ENCODE measurements around the gene HSCB. TPM values are rescaled to one million over a fixed set of nuclear protein-coding genes. Genes with fewer than 3 reads are reported as not detected.

HSCB gene
- total RNA-seq, 1 experiment from 2014 or later, result 21.2 TPM

DNA sequence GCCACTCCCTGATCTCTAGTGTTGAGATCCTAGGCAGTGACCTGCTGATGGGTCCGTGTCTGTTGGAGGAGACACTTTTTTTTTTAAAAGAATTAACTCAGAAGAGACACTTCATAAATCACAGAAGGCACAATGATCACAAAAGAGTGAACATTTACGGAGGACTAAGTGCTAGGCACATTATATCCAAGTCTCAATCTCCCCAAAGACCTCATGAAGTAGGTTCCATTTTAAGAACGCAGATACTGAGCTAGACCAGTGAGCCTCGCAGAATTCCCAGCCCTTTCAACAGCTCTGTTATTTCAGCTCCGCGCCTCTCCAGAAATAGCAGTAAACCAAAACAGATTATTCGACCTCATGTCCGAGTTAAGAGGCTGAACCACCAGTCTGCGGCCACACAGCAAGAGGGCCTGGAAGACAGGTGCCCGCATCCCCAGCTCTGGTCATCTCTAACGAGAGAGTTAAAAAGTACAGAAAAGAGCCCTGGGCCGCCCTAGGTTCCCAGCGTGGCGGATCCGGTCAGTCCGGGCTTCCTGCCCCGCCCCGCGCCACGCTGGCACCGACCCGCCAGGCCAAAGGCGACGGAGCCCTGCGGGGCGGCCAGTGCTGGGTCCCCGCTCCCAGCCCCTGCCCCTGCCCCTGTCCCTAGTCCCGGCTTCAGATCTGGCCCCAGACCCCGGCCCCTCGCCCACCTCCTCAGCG lies 57.9 kb downstream of the HSCB start:
- H3K4me2 ChIP-seq (ENCODE audit: insufficient read depth, insufficient read length, low read length), result peak overlapping the region; percentile 97
- H3K9me3 ChIP-seq (ENCODE audit: control insufficient read depth, low read depth, low read length), result no peaks in the 10 kb centered on the region
- Mint-ChIP-seq H3K27ac (peak overlapping the region; percentile 87 to 98 (median 94)), H3K4me3 (peak overlapping the region; percentile 87 to 94), H3K27me3 (ENCODE audit: low read depth) (no peaks in the 10 kb centered on the region), H3K9me3 (no peaks in the 10 kb centered on the region; a peak in 1 of 5 replicates), H3K4me1 (peaks cover 16 to 28% of the 10 kb centered on the region in 2 experiments), H3K36me3 (ENCODE audit: insufficient read depth in 1 of 3, low read depth in 3 of 3) (peaks cover 36 to 47% (median 45%) of the 10 kb centered on the region in 3 experiments)
- H4K91ac ChIP-seq (ENCODE audit: insufficient read length, low read depth, low read length), result peak overlapping the region; percentile 44
- no peak overlapping the region for H2BK15ac ChIP-seq (ENCODE audit: low read depth, low read length)
- TF ChIP-seq, protein P1, sequence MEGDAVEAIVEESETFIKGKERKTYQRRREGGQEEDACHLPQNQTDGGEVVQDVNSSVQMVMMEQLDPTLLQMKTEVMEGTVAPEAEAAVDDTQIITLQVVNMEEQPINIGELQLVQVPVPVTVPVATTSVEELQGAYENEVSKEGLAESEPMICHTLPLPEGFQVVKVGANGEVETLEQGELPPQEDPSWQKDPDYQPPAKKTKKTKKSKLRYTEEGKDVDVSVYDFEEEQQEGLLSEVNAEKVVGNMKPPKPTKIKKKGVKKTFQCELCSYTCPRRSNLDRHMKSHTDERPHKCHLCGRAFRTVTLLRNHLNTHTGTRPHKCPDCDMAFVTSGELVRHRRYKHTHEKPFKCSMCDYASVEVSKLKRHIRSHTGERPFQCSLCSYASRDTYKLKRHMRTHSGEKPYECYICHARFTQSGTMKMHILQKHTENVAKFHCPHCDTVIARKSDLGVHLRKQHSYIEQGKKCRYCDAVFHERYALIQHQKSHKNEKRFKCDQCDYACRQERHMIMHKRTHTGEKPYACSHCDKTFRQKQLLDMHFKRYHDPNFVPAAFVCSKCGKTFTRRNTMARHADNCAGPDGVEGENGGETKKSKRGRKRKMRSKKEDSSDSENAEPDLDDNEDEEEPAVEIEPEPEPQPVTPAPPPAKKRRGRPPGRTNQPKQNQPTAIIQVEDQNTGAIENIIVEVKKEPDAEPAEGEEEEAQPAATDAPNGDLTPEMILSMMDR (conservative IDR thresholded peaks at IDR 0.05), result no peak
- no peak overlapping the region for H3T11ph ChIP-seq (ENCODE audit: low read length)
- peak overlapping the region; percentile 94 for H3K18ac ChIP-seq (ENCODE audit: insufficient read length, low read depth, low read length)
- H2BK20ac ChIP-seq (ENCODE audit: low read depth, low read length, poor library complexity, severe bottlenecking), result no peak overlapping the region
- WGBS (ENCODE audit: extremely low coverage, insufficient read length, low lambda C conversion rate), result no CpG with 5 or more reads among the region's 31 CpGs
- H3K27ac ChIP-seq (ENCODE audit: insufficient read length, low read depth, low read length), result peak overlapping the region; percentile 58
- peaks cover 15% of the 10 kb centered on the region for H3K23me2 ChIP-seq (ENCODE audit: insufficient read length, low read depth, low read length, poor library complexity, severe bottlenecking)
- peak overlapping the region; percentile 99 for H3K9ac ChIP-seq (ENCODE audit: extremely low read depth, insufficient read length, low read length)
- peak overlapping the region; percentile 65 for H3K56ac ChIP-seq (ENCODE audit: insufficient read length, low read depth, low read length)
- H3K79me2 ChIP-seq (ENCODE audit: insufficient read depth, low read length), result peaks cover 7% of the 10 kb centered on the region; the same call in 1 of the 2 replicates
- H2BK5ac ChIP-seq (ENCODE audit: insufficient read length, low read length), result peak overlapping the region; percentile 55
- H3K14ac ChIP-seq (ENCODE audit: insufficient read depth, low read length), result peak overlapping the region; percentile 98
- H4K5ac ChIP-seq (ENCODE audit: insufficient read length, low read depth, low read length), result peak overlapping the region; percentile 88
- peak overlapping the region; percentile 76; the same call in 1 of the 2 replicates for H3K4ac ChIP-seq (ENCODE audit: low read depth, low read length)
- no peak overlapping the region for H2AK5ac ChIP-seq (ENCODE audit: insufficient read length, low read length)
- H3K23ac ChIP-seq (ENCODE audit: insufficient read length, low read depth, low read length), result peak overlapping the region; percentile 9
- H4K8ac ChIP-seq (replicated peaks; ENCODE audit: insufficient read length, low read depth, low read length), result peak overlapping the region; percentile 13
- peak overlapping the region; percentile 17 for H2BK12ac ChIP-seq (ENCODE audit: insufficient read length, low read depth, low read length)
- no peak overlapping the region for H2BK120ac ChIP-seq (ENCODE audit: low read depth, low read length, poor library complexity, severe bottlenecking)
- no peaks in the 10 kb centered on the region for H3K79me1 ChIP-seq (ENCODE audit: insufficient read depth, low read depth, low read length, poor library complexity, severe bottlenecking)
- H3K27me3 ChIP-seq (ENCODE audit: insufficient read depth, low read length), result no peaks in the 10 kb centered on the region
- no peaks in the 10 kb centered on the region; the same call in 1 of the 2 replicates for H3K4me1 ChIP-seq (ENCODE audit: insufficient read depth, low read length)
- peak; percentile 46 for DNase-seq
- no peaks in the 10 kb centered on the region for H4K20me1 ChIP-seq (ENCODE audit: control insufficient read depth, insufficient read depth, insufficient read length)
- H2AFZ ChIP-seq (ENCODE audit: low read length), result no peak overlapping the region
